Measurements from ENCODE around the gene C1orf105. TPM values are rescaled to one million over a fixed set of nuclear protein-coding genes. Genes with fewer than 3 reads are reported as not detected.
"Not testable (repeated sequence)": the region's sequence is repeated elsewhere in the genome, so short reads cannot be mapped to it uniquely, and the experiment has no call there.

C1orf105 gene
- under 1 TPM in 2 of 4 donors, not detected in 2; 0.61 to 0.67 TPM for total RNA-seq

- Histone ChIP-seq H3K36me3 (no peaks in the 10 kb centered on the region), H3K4me3 (no peak within 1 kb of the TSS), H3K4me1 (peaks cover 0 to 6% of the 10 kb centered on the region in 2 donors), H3K27me3 (no peaks in the 10 kb centered on the region), H3K27ac (no peak within 1 kb of the TSS), H3K9me3 (no peaks in the 10 kb centered on the region)
- intact Hi-C loops (cut with DNase I; ENCODE audit: low total_unique reads), result no loop called here
- ATAC-seq (no peak), DNase-seq (no peak)
- in situ Hi-C loops (cut with MboI; ENCODE audit: low sequenced_read_pairs in 4 of 4), result loop anchor here in 2 of 4 donors (25.0 kb wide), 1 partner anchor 408 kb away; no protein-coding TSS in a partner anchor
- no peak for TF ChIP-seq POLR2A (IDR thresholded peaks at IDR 0.05)
- no peak for TF ChIP-seq CTCF (IDR thresholded peaks at IDR 0.05 in 4 of 5, conservative IDR thresholded peaks at IDR 0.05 in 1 of 5)
Observed at GRCh38 chr1:172420385-172420784, at the start of gene C1orf105. Gene C1orf105 (plus strand): TSS chr1:172420685. CDS start chr1:172420886, 201 bp downstream.

- ATAC-seq; H3K9me3 ChIP-seq; intact Hi-C loops (cut with DNase I; ENCODE audit: low total_unique reads); H3K27me3 ChIP-seq; H3K27ac ChIP-seq; H3K36me3 ChIP-seq; DNase-seq; H3K4me1 ChIP-seq; H3K4me3 ChIP-seq; in situ Hi-C loops (cut with MboI; ENCODE audit: low sequenced_read_pairs in 4 of 4): not testable (repeated sequence)
Observed at GRCh38 chr1:172371646-172372045, 48.8 kb upstream of the C1orf105 start.

- ATAC-seq (no peak), DNase-seq (no peak)
- Histone ChIP-seq H3K4me1 (no peaks in the 10 kb centered on the region), H3K36me3 (no peaks in the 10 kb centered on the region), H3K9me3 (no peaks in the 10 kb centered on the region), H3K4me3 (no peak overlapping the region), H3K27ac (no peak overlapping the region), H3K27me3 (no peaks in the 10 kb centered on the region)
- TF ChIP-seq CTCF (IDR thresholded peaks at IDR 0.05 in 4 of 5, conservative IDR thresholded peaks at IDR 0.05 in 1 of 5) (no peak), POLR2A (IDR thresholded peaks at IDR 0.05) (no peak)
- in situ Hi-C loops (cut with MboI; ENCODE audit: low sequenced_read_pairs in 4 of 4) (no loop called here), intact Hi-C loops (cut with DNase I; ENCODE audit: low total_unique reads) (no loop called here)
Observed at GRCh38 chr1:172373864-172374263, 46.6 kb upstream of the C1orf105 start.

- H3K36me3 ChIP-seq, result no peaks in the 10 kb centered on the region
- no peak for ATAC-seq
- H3K9me3 ChIP-seq, result no peaks in the 10 kb centered on the region
- no peak overlapping the region for H3K4me3 ChIP-seq
- DNase-seq, result no peak
- intact Hi-C loops (cut with DNase I; ENCODE audit: low total_unique reads) (no loop called here), in situ Hi-C loops (cut with MboI; ENCODE audit: low sequenced_read_pairs in 4 of 4) (no loop called here)
- no peaks in the 10 kb centered on the region for H3K27me3 ChIP-seq
- H3K27ac ChIP-seq, result no peak overlapping the region
- H3K4me1 ChIP-seq, result no peaks in the 10 kb centered on the region
- TF ChIP-seq POLR2A (IDR thresholded peaks at IDR 0.05) (no peak), CTCF (IDR thresholded peaks at IDR 0.05 in 4 of 5, conservative IDR thresholded peaks at IDR 0.05 in 1 of 5) (no peak)
Observed at GRCh38 chr1:172375211-172375631, 45.3 kb upstream of the C1orf105 start.

- no peaks in the 10 kb centered on the region for H3K4me1 ChIP-seq
- TF ChIP-seq POLR2A (IDR thresholded peaks at IDR 0.05) (no peak), CTCF (IDR thresholded peaks at IDR 0.05 in 4 of 5, conservative IDR thresholded peaks at IDR 0.05 in 1 of 5) (no peak)
- ATAC-seq (no peak), DNase-seq (no peak)
- H3K4me3 ChIP-seq, result no peak overlapping the region
- intact Hi-C loops (cut with DNase I; ENCODE audit: low total_unique reads) (no loop called here), in situ Hi-C loops (cut with MboI; ENCODE audit: low sequenced_read_pairs in 4 of 4) (no loop called here)
- H3K36me3 ChIP-seq, result no peaks in the 10 kb centered on the region
- no peaks in the 10 kb centered on the region for H3K9me3 ChIP-seq
- no peaks in the 10 kb centered on the region for H3K27me3 ChIP-seq
- no peak overlapping the region for H3K27ac ChIP-seq
Observed at GRCh38 chr1:172376431-172376830, 44.1 kb upstream of the C1orf105 start.

All from gastrocnemius medialis (tissue), 4 donors.